SK-N-SH (cell line): ENCODE data around the gene MAGEB4.

Source experiments
- CTCF ChIP-seq: fragments of 200-600 bp; sonication (generic); IDR thresholded peaks from 2 replicates; pipeline ENCODE4 v1.6.1; 2017; ENCODE audit warnings: antibody characterized with exemption, mild to moderate bottlenecking, moderate library complexity
- JUND ChIP-seq: IDR thresholded peaks from 2 replicates; pipeline ENCODE4 v1.4.0; 2012
- RFX5 ChIP-seq: IDR thresholded peaks from 2 replicates; pipeline ENCODE4 v1.6.1; 2012; ENCODE audit warnings: mild to moderate bottlenecking, improper control_type of control experiment, low read length

DNA sequence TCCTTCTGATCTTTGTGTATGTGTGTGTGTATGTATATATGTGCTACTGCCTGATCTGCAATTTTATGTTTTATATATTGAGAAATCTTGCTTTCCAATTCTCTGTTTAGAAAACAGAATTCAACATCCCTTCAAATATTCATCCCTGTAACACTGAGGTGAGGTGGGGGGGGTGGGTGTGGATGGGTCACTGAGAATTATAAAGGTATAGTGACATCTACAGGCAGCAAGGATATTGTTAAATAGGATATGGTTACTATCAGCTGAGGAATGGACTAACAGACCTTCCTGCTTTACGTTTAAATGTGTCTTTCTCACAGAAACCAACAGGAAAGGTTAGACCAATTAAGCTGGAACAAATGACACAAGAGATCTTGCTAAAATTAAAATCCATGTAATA is 45.5 kb upstream of the MAGEB4 start:
- TF ChIP-seq CTCF (peak; percentile 56), JUND (no peak), RFX5 (no peak)
